Putamen (tissue), 1 donor: ENCODE results near the gene RETSAT.

Experiments
- DNase-seq: peaks from one replicate; pipeline ENCODE4 v3.0.0-alpha.2; 2016; ENCODE audit warnings: low spot score

RETSAT gene

DNA sequence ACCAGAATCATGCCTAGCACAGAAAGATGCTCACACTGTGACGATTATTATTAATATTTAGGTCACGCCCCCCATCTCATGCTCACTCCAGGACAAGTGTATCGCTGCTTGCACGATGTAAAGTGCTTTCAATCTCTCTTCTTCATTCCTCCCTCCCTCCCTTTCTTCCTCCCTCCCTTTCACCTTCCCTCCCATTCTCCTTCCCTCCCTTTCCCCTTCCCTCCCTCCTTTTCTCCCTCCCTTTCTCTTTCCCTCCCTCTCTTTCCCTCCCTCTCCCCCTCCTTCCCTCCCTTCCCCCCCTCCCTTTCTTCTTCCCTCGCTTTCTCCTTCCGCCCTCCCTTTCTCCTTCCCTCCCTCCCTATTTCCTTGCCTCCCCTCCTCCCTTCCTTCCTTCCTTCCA is 46.1 kb downstream of the RETSAT start:
- no peak for DNase-seq

GRCh38 chr2:85307527-85307897 is 46.8 kb downstream of the RETSAT start:
- no peak for DNase-seq

GRCh38 chr2:85303780-85304531 is 50.4 kb downstream of the RETSAT start:
- no peak for DNase-seq

- DNase-seq = no peak
Measured at GRCh38 chr2:85302121-85302520, 52.2 kb downstream of the RETSAT start.
